ENCODE measurements around the gene MTRFR. TPM values are rescaled to one million over a fixed set of nuclear protein-coding genes. Genes with fewer than 3 reads are reported as not detected.

Gene MTRFR
- polyA plus RNA-seq, 1 of the 3 experiments (the other 2 are of a cell fraction): 6.6 TPM

DNA sequence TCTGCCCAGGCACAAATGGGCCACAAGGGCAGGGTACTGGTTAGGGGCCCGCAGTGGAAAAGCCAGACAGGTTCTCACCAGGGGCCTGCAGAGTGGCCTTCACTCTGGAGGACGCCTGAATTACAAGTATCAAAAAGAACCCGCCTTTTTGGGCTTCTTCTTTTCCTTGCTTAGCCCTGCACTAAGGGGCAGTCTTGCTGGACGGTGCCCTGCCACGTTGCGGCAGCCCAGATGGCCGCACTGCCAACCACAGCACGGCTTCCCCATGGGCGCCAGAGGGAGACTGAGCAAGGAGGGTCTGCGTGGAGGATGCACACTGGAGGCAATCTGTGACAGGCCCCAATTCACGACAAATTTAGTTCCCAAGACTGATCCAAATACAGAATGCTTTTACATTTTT is 56.7 kb downstream of the MTRFR start:
- ChIA-PET CTCF (no interaction called here), POLR2A (no interaction called here)
- Histone ChIP-seq H3K9ac (no peak overlapping the region), H3K27me3 (ENCODE audit: insufficient read depth) (no peaks in the 10 kb centered on the region), H3K27ac (ENCODE audit: low read depth in 2 of 2, low read length in 1 of 2) (no peak overlapping the region), H3K9me3 (no peaks in the 10 kb centered on the region), H4K20me1 (ENCODE audit: insufficient read depth) (no peaks in the 10 kb centered on the region), H3K9me2 (no peaks in the 10 kb centered on the region), H3K4me2 (no peak overlapping the region), H3K4me3 (ENCODE audit: low read depth in 2 of 2, low read length in 1 of 2) (no peak overlapping the region), H3K4me1 (ENCODE audit: control insufficient read depth in 1 of 2, insufficient read depth in 2 of 2, low read depth in 1 of 2, low read length in 1 of 2) (no peaks in the 10 kb centered on the region; a peak in 1 of 4 replicates), H3K79me2 (ENCODE audit: insufficient read depth) (no peaks in the 10 kb centered on the region), H2AFZ (ENCODE audit: low read depth) (no peak overlapping the region), H3F3A (replicated peaks; ENCODE audit: insufficient read depth) (peaks cover 8% of the 10 kb centered on the region), H3K36me3 (replicated peaks in 1 of 2; ENCODE audit: control insufficient read depth in 1 of 2, insufficient read depth in 2 of 2, low read length in 1 of 2) (peaks cover 40 to 44% of the 10 kb centered on the region in 2 experiments)
- WGBS (ENCODE audit: low lambda C conversion rate): 95% methylated on average over 11 of the region's 11 CpGs
- TF ChIP-seq POLR2AphosphoS5 (IDR thresholded peaks at IDR 0.05; ENCODE audit: low read depth, low read length) (no peak), ELF1 (IDR thresholded peaks at IDR 0.05) (no peak), GABPA (IDR thresholded peaks at IDR 0.05; ENCODE audit: low read depth) (no peak), TCF12 (IDR thresholded peaks at IDR 0.05) (no peak), YY1 (IDR thresholded peaks at IDR 0.05; ENCODE audit: low read depth) (no peak), FOXJ3 (CRISPR knock-in tag; IDR thresholded peaks at IDR 0.05) (no peak), CHD2 (IDR thresholded peaks at IDR 0.05; ENCODE audit: low read length, partially characterized antibody) (no peak), SIN3A (IDR thresholded peaks at IDR 0.05; ENCODE audit: borderline replicate concordance, low read depth, low read length) (no peak), SMC3 (IDR thresholded peaks at IDR 0.05; ENCODE audit: low read depth, low read length) (no peak), FOXM1 (IDR thresholded peaks at IDR 0.05; ENCODE audit: low read depth) (no peak), RFX5 (IDR thresholded peaks at IDR 0.05; ENCODE audit: low read length) (no peak), MAX (IDR thresholded peaks at IDR 0.05; ENCODE audit: low read depth) (no peak), REST (IDR thresholded peaks at IDR 0.05; ENCODE audit: low read depth, low read length) (no peak), NFIC (IDR thresholded peaks at IDR 0.05; ENCODE audit: borderline replicate concordance) (no peak), FOSL2 (IDR thresholded peaks at IDR 0.05; ENCODE audit: borderline replicate concordance, low read depth) (no peak)
- no peak for DNase-seq

GRCh38 chr12:123293178-123293760 is 60.0 kb downstream of the MTRFR start:
- no peak overlapping the region for H3K4me3 ChIP-seq (ENCODE audit: low read depth in 2 of 2, low read length in 1 of 2)
- no peak for TF ChIP-seq SIN3A (IDR thresholded peaks at IDR 0.05; ENCODE audit: borderline replicate concordance, low read depth, low read length)
- TF ChIP-seq RFX5 (IDR thresholded peaks at IDR 0.05; ENCODE audit: low read length): no peak
- no peak for TF ChIP-seq NRF1 (IDR thresholded peaks at IDR 0.05; ENCODE audit: low read depth, low read length)
- TF ChIP-seq FOXM1 (IDR thresholded peaks at IDR 0.05; ENCODE audit: low read depth): no peak
- TF ChIP-seq USF1 (IDR thresholded peaks at IDR 0.05; ENCODE audit: borderline replicate concordance, low read depth): no peak
- TF ChIP-seq MEF2A (IDR thresholded peaks at IDR 0.05; ENCODE audit: borderline replicate concordance, low read depth): no peak
- TF ChIP-seq, protein P1, sequence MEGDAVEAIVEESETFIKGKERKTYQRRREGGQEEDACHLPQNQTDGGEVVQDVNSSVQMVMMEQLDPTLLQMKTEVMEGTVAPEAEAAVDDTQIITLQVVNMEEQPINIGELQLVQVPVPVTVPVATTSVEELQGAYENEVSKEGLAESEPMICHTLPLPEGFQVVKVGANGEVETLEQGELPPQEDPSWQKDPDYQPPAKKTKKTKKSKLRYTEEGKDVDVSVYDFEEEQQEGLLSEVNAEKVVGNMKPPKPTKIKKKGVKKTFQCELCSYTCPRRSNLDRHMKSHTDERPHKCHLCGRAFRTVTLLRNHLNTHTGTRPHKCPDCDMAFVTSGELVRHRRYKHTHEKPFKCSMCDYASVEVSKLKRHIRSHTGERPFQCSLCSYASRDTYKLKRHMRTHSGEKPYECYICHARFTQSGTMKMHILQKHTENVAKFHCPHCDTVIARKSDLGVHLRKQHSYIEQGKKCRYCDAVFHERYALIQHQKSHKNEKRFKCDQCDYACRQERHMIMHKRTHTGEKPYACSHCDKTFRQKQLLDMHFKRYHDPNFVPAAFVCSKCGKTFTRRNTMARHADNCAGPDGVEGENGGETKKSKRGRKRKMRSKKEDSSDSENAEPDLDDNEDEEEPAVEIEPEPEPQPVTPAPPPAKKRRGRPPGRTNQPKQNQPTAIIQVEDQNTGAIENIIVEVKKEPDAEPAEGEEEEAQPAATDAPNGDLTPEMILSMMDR (IDR thresholded peaks at IDR 0.05): no peak
- no peak for TF ChIP-seq YY1 (IDR thresholded peaks at IDR 0.05; ENCODE audit: low read depth)
- no peak for TF ChIP-seq MAX (IDR thresholded peaks at IDR 0.05; ENCODE audit: low read depth)
- no peak for TF ChIP-seq SMC3 (IDR thresholded peaks at IDR 0.05; ENCODE audit: low read depth, low read length)
- no peak for TF ChIP-seq JUND (IDR thresholded peaks at IDR 0.05)
- TF ChIP-seq MXI1 (IDR thresholded peaks at IDR 0.05; ENCODE audit: low read depth, low read length): no peak
- H2AFZ ChIP-seq (ENCODE audit: low read depth): no peak overlapping the region
- H3K9ac ChIP-seq: no peak overlapping the region
- H3K9me2 ChIP-seq: no peaks in the 10 kb centered on the region
- H3K36me3 ChIP-seq (replicated peaks in 1 of 2; ENCODE audit: control insufficient read depth in 1 of 2, insufficient read depth in 2 of 2, low read length in 1 of 2): peaks cover 66 to 69% of the 10 kb centered on the region in 2 experiments
- H3K9me3 ChIP-seq: no peaks in the 10 kb centered on the region
- no peaks in the 10 kb centered on the region for H3K27me3 ChIP-seq (ENCODE audit: insufficient read depth)
- ChIA-PET CTCF (interaction anchor here (0.6 to 1.3 kb wide), 3 partner anchors 26 to 410 kb away, joined by 3 read pairs; no protein-coding TSS in a partner anchor), POLR2A (no interaction called here)
- no peaks in the 10 kb centered on the region for H4K20me1 ChIP-seq (ENCODE audit: insufficient read depth)
- peaks cover 13% of the 10 kb centered on the region for H3F3A ChIP-seq (replicated peaks; ENCODE audit: insufficient read depth)
- no peak overlapping the region for H3K4me2 ChIP-seq
- H3K27ac ChIP-seq (ENCODE audit: low read depth in 2 of 2, low read length in 1 of 2): no peak overlapping the region
- H3K79me2 ChIP-seq (ENCODE audit: insufficient read depth): no peaks in the 10 kb centered on the region
- H3K4me1 ChIP-seq (ENCODE audit: control insufficient read depth in 1 of 2, insufficient read depth in 2 of 2, low read depth in 1 of 2, low read length in 1 of 2): no peaks in the 10 kb centered on the region
- no peak for DNase-seq
- 98% methylated on average over 9 of the region's 9 CpGs for WGBS (ENCODE audit: low lambda C conversion rate)
